HG03280 (cell line): ENCODE results near the gene ZNF79.

Source experiments
- ATAC-seq: cut with Tn5 transposase; IDR thresholded peaks from one replicate; pipeline ENCODE4 v1.9.1; 2021; ENCODE audit warnings: mild to moderate bottlenecking, moderate library complexity; ENCODE audit not compliant: unreplicated experiment

ZNF79 gene

GRCh38 chr9:127397646-127398274, 26.4 kb upstream of the ZNF79 start:
- no peak for ATAC-seq

DNA sequence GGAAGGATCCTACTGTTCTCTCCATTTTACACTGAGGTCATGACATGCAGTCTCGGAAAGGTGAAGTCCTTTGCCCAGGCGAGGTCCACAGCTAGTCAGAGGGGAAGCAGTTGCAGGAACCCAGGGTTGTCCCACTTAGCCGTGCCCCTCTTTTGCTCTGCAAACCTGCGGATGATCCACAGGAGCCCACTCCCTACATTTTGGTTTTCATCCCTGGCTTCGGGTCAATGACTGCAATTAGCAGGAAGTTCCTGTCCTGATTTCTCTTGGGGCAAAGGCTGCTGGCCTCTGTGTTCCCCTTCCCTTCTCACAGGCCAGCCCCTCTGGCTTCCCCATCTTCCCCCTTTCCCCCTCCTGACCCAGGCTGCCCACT, 25.9 kb upstream of the ZNF79 start:
- ATAC-seq: no peak

- no peak for ATAC-seq
These were observed 25.3 kb upstream of the ZNF79 start for GRCh38 chr9:127398715-127399400.

GRCh38 chr9:127399736-127400269, 24.4 kb upstream of the ZNF79 start:
- ATAC-seq: no peak

DNA sequence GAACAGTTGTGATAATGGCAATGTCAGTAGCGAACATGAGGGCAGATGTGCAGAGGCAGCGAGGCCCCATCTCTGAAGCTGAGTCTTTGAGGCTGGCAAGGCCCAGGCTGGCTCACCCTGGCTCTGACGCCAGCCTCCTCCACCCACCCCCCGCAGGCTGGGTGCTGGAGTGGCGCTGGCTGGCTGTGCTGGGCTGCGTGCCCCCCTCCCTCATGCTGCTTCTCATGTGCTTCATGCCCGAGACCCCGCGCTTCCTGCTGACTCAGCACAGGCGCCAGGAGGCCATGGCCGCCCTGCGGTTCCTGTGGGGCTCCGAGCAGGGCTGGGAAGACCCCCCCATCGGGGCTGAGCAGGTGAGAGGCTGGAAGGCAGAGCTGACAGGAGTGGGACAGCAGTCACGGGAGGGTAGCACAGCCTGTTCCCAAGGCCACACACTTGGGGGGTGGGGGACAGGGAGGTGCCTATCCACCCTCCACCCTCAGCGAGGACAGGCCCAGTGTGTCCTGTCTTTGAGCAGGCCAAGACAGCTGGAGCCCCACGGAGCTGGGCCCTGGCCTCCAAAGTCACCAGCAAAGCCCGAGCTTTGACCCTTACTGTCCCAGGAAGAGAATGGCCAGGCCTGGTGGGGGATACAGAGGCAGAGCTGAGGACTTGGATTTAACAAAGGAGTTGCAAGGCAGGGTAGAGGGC, 21.6 kb upstream of the ZNF79 start:
- ATAC-seq: no peak

DNA sequence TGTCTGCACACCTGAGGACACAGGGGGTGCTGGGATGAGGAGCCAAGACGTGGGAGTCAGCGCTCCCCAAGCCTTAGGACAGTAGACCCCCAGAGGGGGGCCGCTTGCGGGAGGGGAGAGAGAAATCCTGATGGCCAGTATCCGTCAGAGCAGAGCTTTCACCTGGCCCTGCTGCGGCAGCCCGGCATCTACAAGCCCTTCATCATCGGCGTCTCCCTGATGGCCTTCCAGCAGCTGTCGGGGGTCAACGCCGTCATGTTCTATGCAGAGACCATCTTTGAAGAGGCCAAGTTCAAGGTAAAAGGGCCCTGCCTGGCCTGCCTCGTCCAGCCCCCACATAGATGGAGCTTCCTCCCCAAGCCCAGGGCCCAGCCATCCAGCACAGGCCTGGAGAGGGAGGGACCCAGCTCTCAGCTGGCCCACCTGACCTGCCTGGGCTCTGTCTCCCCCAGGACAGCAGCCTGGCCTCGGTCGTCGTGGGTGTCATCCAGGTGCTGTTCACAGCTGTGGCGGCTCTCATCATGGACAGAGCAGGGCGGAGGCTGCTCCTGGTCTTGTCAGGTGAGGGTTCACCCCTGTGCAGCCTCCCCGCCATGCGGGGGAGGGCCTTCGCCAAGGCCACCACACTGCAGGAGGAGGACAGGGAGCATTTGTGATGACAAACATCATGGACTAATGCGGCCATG, 20.5 kb upstream of the ZNF79 start:
- ATAC-seq: no peak

DNA sequence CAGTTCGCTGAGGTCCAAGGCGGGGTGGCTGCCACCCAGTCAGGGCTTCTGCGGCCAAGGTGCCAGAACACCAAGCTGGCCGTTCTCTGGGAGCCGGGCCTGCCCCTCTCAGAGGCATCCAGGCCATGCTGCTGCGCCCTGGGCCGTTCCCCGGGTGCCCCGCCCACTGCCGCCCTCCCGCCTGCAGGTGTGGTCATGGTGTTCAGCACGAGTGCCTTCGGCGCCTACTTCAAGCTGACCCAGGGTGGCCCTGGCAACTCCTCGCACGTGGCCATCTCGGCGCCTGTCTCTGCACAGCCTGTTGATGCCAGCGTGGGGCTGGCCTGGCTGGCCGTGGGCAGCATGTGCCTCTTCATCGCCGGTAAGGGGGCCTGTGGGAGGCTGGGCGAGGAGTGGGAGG, 19.6 kb upstream of the ZNF79 start:
- no peak for ATAC-seq

GRCh38 chr9:127405344-127406125, 18.6 kb upstream of the ZNF79 start:
- ATAC-seq: no peak

DNA sequence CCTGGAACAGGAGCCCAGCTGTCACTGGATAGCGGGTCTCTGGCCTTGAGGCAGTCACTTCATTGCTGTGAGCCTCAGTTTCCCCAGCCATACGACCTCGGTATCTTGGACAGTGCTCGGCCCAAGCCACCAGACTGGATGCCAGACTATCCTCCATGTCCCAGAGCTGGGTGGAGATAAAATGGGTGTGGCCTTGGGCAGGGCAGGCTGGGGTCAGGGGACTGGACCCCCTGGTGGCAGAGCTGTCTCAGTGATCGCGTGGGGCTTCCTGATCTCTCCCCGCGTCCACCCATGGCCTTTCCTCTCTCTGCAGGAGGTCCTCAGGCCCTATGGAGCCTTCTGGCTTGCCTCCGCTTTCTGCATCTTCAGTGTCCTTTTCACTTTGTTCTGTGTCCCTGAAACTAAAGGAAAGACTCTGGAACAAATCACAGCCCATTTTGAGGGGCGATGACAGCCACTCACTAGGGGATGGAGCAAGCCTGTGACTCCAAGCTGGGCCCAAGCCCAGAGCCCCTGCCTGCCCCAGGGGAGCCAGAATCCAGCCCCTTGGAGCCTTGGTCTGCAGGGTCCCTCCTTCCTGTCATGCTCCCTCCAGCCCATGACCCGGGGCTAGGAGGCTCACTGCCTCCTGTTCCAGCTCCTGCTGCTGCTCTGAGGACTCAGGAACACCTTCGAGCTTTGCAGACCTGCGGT, 17.2 kb upstream of the ZNF79 start:
- ATAC-seq: no peak

GRCh38 chr9:127407492-127407843, 16.7 kb upstream of the ZNF79 start:
- ATAC-seq: no peak

DNA sequence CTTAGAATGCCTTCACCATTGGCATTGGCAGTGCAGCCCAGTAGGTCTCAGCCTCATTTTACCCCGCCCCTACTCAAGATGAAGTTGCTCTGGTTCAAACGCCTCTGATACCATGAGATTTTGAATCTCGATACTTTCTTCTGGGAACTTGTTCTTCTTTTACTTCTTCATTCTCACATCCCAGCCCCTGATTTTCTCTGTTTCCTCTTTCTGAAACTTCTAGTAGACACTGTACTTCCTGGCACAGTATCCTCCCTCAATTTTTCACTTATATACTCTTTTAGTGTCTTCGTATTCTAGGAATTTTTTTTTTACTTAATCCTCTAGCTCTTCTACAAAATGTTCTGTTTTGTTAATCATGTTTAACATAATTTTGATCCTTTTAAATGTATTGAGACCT, 13.1 kb upstream of the ZNF79 start:
- ATAC-seq: no peak

- no peak for ATAC-seq
These were observed 9.0 kb upstream of the ZNF79 start for GRCh38 chr9:127415141-127415540.

GRCh38 chr9:127415657-127416056, 8.5 kb upstream of the ZNF79 start:
- ATAC-seq: no peak

DNA sequence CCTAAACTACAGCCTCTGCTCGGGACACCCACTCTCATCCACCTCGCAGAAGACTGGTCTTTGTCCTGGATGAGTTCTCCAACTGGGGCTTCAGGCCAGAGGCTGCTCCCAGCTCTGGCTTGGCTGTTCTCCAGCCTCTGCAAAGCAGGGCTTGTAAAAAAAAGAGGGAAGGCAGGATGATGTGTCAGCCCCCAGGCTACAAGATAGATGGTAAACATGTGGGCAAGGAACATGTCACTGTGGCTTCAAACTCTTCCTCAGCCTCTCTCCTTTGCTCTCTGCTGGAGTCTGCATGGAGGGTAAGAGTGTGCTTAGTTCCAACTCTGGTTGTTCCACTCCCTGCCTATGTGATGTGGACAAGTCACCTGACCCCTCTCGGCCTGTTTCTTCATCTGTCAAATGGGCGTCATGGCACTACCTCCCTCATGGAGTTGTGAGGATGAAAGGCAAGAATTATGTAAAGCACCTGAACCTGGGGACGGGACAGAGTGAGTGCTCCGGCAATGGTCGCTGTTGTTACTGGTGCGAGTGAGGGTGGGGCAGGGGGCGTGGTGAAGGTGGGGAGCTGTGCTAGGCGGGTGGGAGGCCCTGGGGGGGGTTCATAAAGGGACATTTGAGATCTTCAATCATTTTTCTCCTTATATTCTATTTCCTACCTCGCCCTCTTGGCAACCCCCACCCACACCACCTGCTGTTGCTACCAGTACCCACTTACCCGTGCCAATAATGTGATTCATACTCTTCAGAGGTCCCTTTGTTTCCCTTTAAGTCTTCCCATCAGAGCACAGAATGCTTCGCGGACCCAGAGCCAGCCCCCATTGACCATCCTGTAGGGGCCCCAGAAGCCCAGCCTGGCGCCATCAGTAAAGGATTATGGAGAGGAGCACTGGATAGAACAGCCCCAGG, 6.8 kb upstream of the ZNF79 start:
- no peak for ATAC-seq

GRCh38 chr9:127418037-127418471, 6.1 kb upstream of the ZNF79 start:
- no peak for ATAC-seq

- ATAC-seq: no peak
These were observed 4.8 kb upstream of the ZNF79 start for GRCh38 chr9:127419348-127419747.

GRCh38 chr9:127421057-127421456, 3.1 kb upstream of the ZNF79 start:
- ATAC-seq: no peak

- ATAC-seq: no peak
These were observed 1.9 kb upstream of the ZNF79 start for GRCh38 chr9:127422133-127422782.

DNA sequence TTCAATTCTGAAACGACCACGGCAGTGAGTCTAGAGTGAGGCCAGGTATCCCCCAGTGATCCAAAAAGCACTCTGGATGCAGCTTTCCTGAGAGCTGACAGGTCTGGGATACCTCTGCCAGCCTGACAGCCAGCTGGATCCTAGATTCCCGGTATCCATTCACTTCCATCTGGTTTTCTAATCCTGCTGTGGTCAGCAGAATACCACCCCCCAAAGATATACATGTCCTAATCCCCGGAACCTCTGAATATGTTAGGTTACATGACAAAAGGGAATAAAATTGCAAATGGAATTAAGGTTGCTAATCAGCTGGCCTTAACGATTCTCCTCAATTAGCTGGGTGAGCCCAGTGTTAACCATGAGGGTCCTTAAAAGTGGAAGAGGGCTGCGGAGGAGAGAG, 1.4 kb upstream of the ZNF79 start:
- ATAC-seq: no peak
